ENCODE results near the gene WWC1. TPM values are rescaled to one million over a fixed set of nuclear protein-coding genes. Genes with fewer than 3 reads are reported as not detected.

Gene WWC1
- polyA plus RNA-seq, 6 donors from 2014 or later = 0.45 TPM; not detected in 5

GRCh38 chr5:168408561-168409305 is 117.3 kb downstream of the WWC1 start:
- Mint-ChIP-seq H3K27me3 (no peaks in the 10 kb centered on the region), H3K4me3 (no peak overlapping the region), H3K27ac (no peak overlapping the region), H3K36me3 (no peaks in the 10 kb centered on the region), H3K9me3 (no peaks in the 10 kb centered on the region), H3K4me1 (no peaks in the 10 kb centered on the region)
- ATAC-seq (ENCODE audit: low read depth in 2 of 2) (no peak), DNase-seq (no peak)

GRCh38 chr5:168409591-168410458 is 118.4 kb downstream of the WWC1 start:
- ATAC-seq (ENCODE audit: low read depth in 2 of 2) (no peak), DNase-seq (no peak)
- H3K36me3 Mint-ChIP-seq = no peaks in the 10 kb centered on the region
- no peaks in the 10 kb centered on the region for H3K4me1 Mint-ChIP-seq
- no peak overlapping the region for H3K4me3 Mint-ChIP-seq
- H3K27me3 Mint-ChIP-seq = no peaks in the 10 kb centered on the region
- no peaks in the 10 kb centered on the region for H3K9me3 Mint-ChIP-seq
- peak overlapping the region in 1 of 6 donors; percentile 27 for H3K27ac Mint-ChIP-seq

DNA sequence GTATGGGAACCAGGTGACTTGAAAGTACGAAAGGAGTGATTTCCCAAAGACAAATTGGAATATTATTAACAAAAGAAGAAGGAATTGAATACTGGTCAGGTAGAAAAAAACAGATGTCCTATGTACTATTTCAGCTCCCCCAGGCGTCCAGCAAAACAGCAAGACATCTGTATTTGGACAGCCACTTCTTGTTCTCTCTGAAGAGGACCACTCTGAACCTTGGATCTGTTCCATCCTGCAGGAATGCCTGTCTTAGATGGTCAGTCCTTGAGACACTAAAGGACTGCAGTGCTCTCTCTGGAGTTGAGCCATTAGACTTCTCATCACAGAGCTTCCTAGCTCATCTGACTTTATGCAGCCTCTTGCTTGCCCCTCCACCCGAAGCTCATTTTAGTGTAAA is 120.4 kb downstream of the WWC1 start:
- H3K27ac Mint-ChIP-seq = no peak overlapping the region
- H3K4me3 Mint-ChIP-seq = no peak overlapping the region

GRCh38 chr5:168413062-168413461 is 121.6 kb downstream of the WWC1 start:
- H3K4me3 Mint-ChIP-seq = no peak overlapping the region

More for the DNA sequence above, 120.4 kb downstream of the WWC1 start:
- no peaks in the 10 kb centered on the region for H3K9me3 Mint-ChIP-seq
- no peaks in the 10 kb centered on the region for H3K4me1 Mint-ChIP-seq
- ATAC-seq (ENCODE audit: low read depth in 2 of 2) (no peak), DNase-seq (no peak)
- no peaks in the 10 kb centered on the region for H3K27me3 Mint-ChIP-seq
- no peaks in the 10 kb centered on the region for H3K36me3 Mint-ChIP-seq

DNA sequence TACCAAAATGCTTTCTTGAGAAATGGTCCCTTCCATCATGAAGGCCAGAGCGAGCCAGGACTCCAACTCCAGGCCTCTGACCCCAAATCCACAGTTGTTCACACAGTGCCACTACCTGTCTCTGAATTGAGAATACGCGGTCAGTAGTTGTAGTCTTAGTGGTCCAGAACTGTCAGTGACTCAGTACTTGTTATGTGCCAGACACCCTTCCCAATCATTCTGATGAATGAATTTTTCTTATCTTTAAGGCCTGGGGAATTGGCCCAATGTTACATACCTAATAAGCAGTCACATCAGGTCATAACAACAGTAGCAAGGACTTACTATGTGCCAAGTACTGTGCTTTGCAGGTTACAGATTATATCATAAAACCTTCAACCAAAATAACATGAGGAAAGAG is 122.2 kb downstream of the WWC1 start:
- Mint-ChIP-seq H3K4me3 (no peak overlapping the region), H3K27ac (peak overlapping the region in 1 of 6 donors; percentile 47), H3K4me1 (no peaks in the 10 kb centered on the region), H3K9me3 (no peaks in the 10 kb centered on the region), H3K36me3 (no peaks in the 10 kb centered on the region), H3K27me3 (no peaks in the 10 kb centered on the region)
- no peak for DNase-seq
- no peak for ATAC-seq (ENCODE audit: low read depth in 2 of 2)

More at GRCh38 chr5:168413062-168413461, 121.6 kb downstream of the WWC1 start:
- DNase-seq = no peak
- H3K9me3 Mint-ChIP-seq = no peaks in the 10 kb centered on the region
- ATAC-seq (ENCODE audit: low read depth in 2 of 2) = no peak
- H3K27ac Mint-ChIP-seq = no peak overlapping the region
- no peaks in the 10 kb centered on the region for H3K4me1 Mint-ChIP-seq
- no peaks in the 10 kb centered on the region for H3K36me3 Mint-ChIP-seq
- H3K27me3 Mint-ChIP-seq = no peaks in the 10 kb centered on the region

- no peaks in the 10 kb centered on the region for H3K36me3 Mint-ChIP-seq
- H3K4me1 Mint-ChIP-seq = no peaks in the 10 kb centered on the region
- no peak overlapping the region for H3K4me3 Mint-ChIP-seq
- no peak for DNase-seq
- H3K27ac Mint-ChIP-seq = no peak overlapping the region
- no peaks in the 10 kb centered on the region for H3K9me3 Mint-ChIP-seq
- ATAC-seq (ENCODE audit: low read depth in 2 of 2) = no peak
- peaks cover 0 to 3% (median 0%) of the 10 kb centered on the region in 3 donors for H3K27me3 Mint-ChIP-seq
These were observed 124.0 kb downstream of the WWC1 start for GRCh38 chr5:168415401-168415800.

DNA sequence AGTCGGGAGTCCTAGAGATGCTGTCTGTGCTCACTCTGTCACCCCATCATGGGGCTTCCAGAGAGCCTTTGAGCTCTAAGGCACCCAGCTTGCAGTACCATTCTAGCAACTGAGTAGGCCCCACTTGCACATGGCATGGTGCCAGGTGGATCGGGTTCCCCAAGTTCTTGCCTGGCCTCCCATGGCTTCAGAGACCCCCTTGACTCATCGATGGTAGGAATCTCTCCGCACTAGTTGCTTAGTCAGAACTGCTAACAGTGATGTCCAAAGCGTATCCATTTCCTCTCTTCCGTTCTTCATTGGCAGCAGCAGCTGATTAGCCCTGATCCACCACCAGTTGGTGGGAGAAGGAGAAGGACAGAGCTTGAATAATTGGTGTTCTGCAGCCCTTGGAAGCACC is 124.5 kb downstream of the WWC1 start:
- Mint-ChIP-seq H3K27ac (no peak overlapping the region), H3K4me3 (no peak overlapping the region), H3K9me3 (peaks cover 0 to 1% (median 0%) of the 10 kb centered on the region in 7 donors), H3K27me3 (peaks cover 0 to 5% (median 0%) of the 10 kb centered on the region in 3 donors), H3K4me1 (no peaks in the 10 kb centered on the region), H3K36me3 (no peaks in the 10 kb centered on the region)
- no peak for DNase-seq
- ATAC-seq (ENCODE audit: low read depth in 2 of 2) = no peak

DNA sequence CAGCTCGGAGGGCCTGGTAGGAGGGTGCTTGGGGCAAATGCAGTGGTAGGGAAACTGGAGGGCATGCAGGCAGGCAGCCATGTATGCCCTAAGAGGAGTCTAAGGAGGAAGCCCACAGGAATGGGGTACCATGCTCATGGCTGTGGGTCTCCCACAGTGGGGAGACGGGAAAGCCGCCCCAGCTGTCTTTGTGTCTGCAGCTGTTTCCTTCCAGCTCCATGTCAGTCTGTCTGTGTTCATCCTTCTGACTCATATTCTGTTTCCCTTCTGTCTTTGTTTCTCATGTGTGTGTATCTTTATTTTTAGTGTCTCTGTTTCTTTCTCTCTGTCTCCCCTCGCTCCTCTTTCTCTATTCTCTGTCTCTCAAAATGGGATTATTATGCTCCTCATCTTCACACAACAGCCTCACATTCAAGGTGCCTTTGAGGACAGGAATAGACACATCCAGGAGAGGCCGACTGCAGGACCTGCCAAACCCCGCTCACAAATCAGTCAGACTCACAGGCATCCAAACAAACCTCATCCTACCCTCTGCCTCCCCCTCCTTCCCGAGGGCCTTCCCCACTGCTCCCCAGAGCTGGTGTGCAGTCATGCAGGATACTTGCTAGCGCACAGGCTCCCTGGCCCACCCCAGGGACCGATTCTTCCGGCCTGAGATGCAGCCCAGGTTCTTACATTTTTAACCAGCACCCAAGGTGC is 126.4 kb downstream of the WWC1 start:
- DNase-seq (no peak), ATAC-seq (ENCODE audit: low read depth in 2 of 2) (no peak)
- no peaks in the 10 kb centered on the region for H3K36me3 Mint-ChIP-seq
- H3K4me1 Mint-ChIP-seq = no peaks in the 10 kb centered on the region
- peaks cover 0 to 5% (median 0%) of the 10 kb centered on the region in 3 donors for H3K27me3 Mint-ChIP-seq
- H3K4me3 Mint-ChIP-seq = peak overlapping the region in 1 of 8 donors; percentile 29
- H3K27ac Mint-ChIP-seq = no peak overlapping the region
- H3K9me3 Mint-ChIP-seq = peaks cover 0 to 1% (median 0%) of the 10 kb centered on the region in 7 donors

- DNase-seq (no peak), ATAC-seq (ENCODE audit: low read depth in 2 of 2) (no peak)
- Mint-ChIP-seq H3K27me3 (peaks cover 0 to 5% (median 0%) of the 10 kb centered on the region in 3 donors), H3K36me3 (no peaks in the 10 kb centered on the region), H3K4me1 (no peaks in the 10 kb centered on the region), H3K27ac (no peak overlapping the region), H3K9me3 (peaks cover 0 to 1% (median 0%) of the 10 kb centered on the region in 7 donors), H3K4me3 (no peak overlapping the region)
These were observed 129.0 kb downstream of the WWC1 start for GRCh38 chr5:168420461-168420860.

GRCh38 chr5:168422431-168422830 is 131.0 kb downstream of the WWC1 start:
- Mint-ChIP-seq H3K36me3 (no peaks in the 10 kb centered on the region), H3K9me3 (peaks cover 0 to 1% (median 0%) of the 10 kb centered on the region in 7 donors), H3K4me1 (no peaks in the 10 kb centered on the region), H3K4me3 (no peak overlapping the region), H3K27ac (no peak overlapping the region), H3K27me3 (peaks cover 0 to 5% (median 0%) of the 10 kb centered on the region in 3 donors)
- ATAC-seq (ENCODE audit: low read depth in 2 of 2) = no peak
- DNase-seq = no peak

DNA sequence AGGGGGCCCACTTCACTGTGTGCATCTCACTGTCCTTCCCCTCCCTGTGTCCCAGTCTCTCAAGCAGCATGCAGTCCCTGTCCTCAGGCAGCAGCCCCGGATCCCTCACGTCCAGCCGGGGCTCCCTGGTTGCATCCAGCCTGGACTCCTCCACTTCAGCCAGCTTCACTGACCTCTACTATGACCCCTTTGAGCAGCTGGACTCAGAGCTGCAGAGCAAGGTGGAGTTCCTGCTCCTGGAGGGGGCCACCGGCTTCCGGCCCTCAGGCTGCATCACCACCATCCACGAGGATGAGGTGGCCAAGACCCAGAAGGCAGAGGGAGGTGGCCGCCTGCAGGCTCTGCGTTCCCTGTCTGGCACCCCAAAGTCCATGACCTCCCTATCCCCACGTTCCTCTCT is 132.0 kb downstream of the WWC1 start:
- peaks cover 0 to 1% (median 0%) of the 10 kb centered on the region in 7 donors for H3K9me3 Mint-ChIP-seq
- no peak overlapping the region for H3K27ac Mint-ChIP-seq
- H3K4me3 Mint-ChIP-seq = no peak overlapping the region
- no peaks in the 10 kb centered on the region for H3K36me3 Mint-ChIP-seq
- ATAC-seq (ENCODE audit: low read depth in 2 of 2) (no peak), DNase-seq (no peak)
- peaks cover 0 to 5% (median 0%) of the 10 kb centered on the region in 3 donors for H3K27me3 Mint-ChIP-seq
- no peaks in the 10 kb centered on the region for H3K4me1 Mint-ChIP-seq

GRCh38 chr5:168423971-168424370 is 132.5 kb downstream of the WWC1 start:
- ATAC-seq (ENCODE audit: low read depth in 2 of 2) (no peak), DNase-seq (no peak)
- Mint-ChIP-seq H3K27ac (peak overlapping the region in 1 of 6 donors; percentile 8), H3K36me3 (no peaks in the 10 kb centered on the region), H3K27me3 (peaks cover 0 to 5% (median 0%) of the 10 kb centered on the region in 3 donors), H3K4me3 (no peak overlapping the region), H3K4me1 (no peaks in the 10 kb centered on the region), H3K9me3 (peaks cover 0 to 1% (median 0%) of the 10 kb centered on the region in 7 donors)

DNA sequence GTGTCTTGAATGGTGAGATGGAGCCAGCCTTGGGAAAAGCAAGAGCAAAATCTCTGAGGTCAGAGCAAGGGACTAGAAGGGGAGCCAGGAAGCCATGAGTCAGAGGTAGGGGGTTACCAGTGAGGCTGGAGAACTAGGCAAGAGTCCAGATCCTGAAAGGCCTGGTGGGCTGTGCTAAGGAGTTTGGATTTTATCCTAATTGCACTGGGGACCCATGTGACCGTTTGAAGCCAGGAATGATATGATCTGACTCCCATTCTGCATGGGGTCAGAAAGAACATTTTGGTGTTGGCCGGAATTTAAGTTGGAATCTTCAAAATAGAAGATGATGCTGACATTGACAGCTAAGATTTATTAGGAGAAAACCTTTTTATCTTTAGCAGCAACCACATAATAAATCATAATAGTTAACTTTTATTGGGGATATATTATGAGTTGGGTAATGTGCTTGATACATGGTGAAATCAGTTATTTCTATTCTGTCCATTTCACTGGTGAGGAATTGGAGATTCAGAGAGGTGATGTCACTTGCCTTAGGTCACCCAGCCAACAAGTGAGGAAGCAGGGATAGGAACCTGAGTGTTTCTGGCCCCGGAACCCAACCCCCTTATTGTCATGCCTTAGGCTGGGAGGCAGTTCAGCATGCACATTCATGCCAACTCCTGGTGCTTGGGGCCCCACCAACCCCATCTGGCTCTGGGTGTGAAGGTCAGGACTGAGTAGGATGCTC is 133.3 kb downstream of the WWC1 start:
- no peaks in the 10 kb centered on the region for H3K4me1 Mint-ChIP-seq
- peaks cover 0 to 5% (median 0%) of the 10 kb centered on the region in 3 donors for H3K27me3 Mint-ChIP-seq
- H3K36me3 Mint-ChIP-seq = no peaks in the 10 kb centered on the region
- DNase-seq = no peak
- peak overlapping the region in 1 of 6 donors; percentile 1 for H3K27ac Mint-ChIP-seq
- no peak overlapping the region for H3K4me3 Mint-ChIP-seq
- ATAC-seq (ENCODE audit: low read depth in 2 of 2) = no peak
- H3K9me3 Mint-ChIP-seq = peaks cover 0 to 1% (median 0%) of the 10 kb centered on the region in 7 donors
